ENCODE results near the gene JMJD7. TPM values are rescaled to one million over a fixed set of nuclear protein-coding genes. Genes with fewer than 3 reads are reported as not detected.

The JMJD7 gene
- total and polyA plus RNA-seq, 9 of the 15 experiments (the other 6 are each of a cell fraction or from before 2014, with no cell fraction given) = 1.2 to 13.9 (median 6.1) TPM

- Histone ChIP-seq H3K9me1 (ENCODE audit: control insufficient read depth, insufficient read depth, low read length) (no peaks in the 10 kb centered on the region), H3K27me3 (ENCODE audit: control insufficient read depth in 2 of 2, insufficient read depth in 2 of 2, low read length in 2 of 2) (peaks cover 54 to 97% of the 10 kb centered on the region in 2 experiments; a peak in 4 of 5 replicates), H3K27ac (ENCODE audit: extremely low read depth, low read depth, low read length) (no peak overlapping the region), H3K9ac (ENCODE audit: insufficient read depth in 1 of 2, low read depth in 2 of 2, low read length in 2 of 2) (0 out of 4 replicates have a peak overlapping the region, but pooled peaks of 1 of the 2 experiments have one; percentile 9), H3K36me3 (ENCODE audit: control insufficient read depth, insufficient read depth, low read length) (no peaks in the 10 kb centered on the region), H3K4me3 (no peak overlapping the region), H4K20me1 (replicated peaks; ENCODE audit: control insufficient read depth, insufficient read depth, low read length) (peaks cover 20% of the 10 kb centered on the region), H3K4me2 (ENCODE audit: insufficient read depth, low read length) (no peak overlapping the region), H3K4me1 (replicated peaks in 1 of 2; ENCODE audit: control insufficient read depth in 2 of 2, insufficient read depth in 2 of 2, low read length in 2 of 2) (peaks cover 0 to 24% of the 10 kb centered on the region in 2 experiments; a peak in 1 of 5 replicates), H3K9me3 (replicated peaks; ENCODE audit: control insufficient read depth, insufficient read depth, low read depth, low read length) (no peaks in the 10 kb centered on the region), H2AFZ (ENCODE audit: low read depth, low read length) (no peak overlapping the region), H3K79me2 (ENCODE audit: control insufficient read depth, insufficient read depth, low read length) (no peaks in the 10 kb centered on the region)
- intact Hi-C loops (cut with micrococcal nuclease) = no loop called here
- BruUV-seq (replicated peaks) = no TSS peak
- in situ Hi-C loops (cut with MboI) = no loop called here
- no peak for ATAC-seq
- CTCF ChIA-PET (ENCODE audit: low intra/inter-chr PET ratio) = no interaction called here
- no peak for DNase-seq (ENCODE audit: extremely low read depth in 1 of 4, low spot score in 3 of 4)
- 26% methylated on average over 9 of the region's 13 CpGs for WGBS (ENCODE audit: insufficient coverage, low coverage, missing lambda C conversion rate)
- FAIRE-seq = no peak
- POLR2A ChIA-PET = interaction anchor here (0.6 to 1.2 kb wide), 3 partner anchors 10 to 701 kb away, joined by 3 to 4 read pairs (median 3); no protein-coding TSS in a partner anchor
- TF ChIP-seq POLR3A (IDR thresholded peaks at IDR 0.05; ENCODE audit: borderline replicate concordance, extremely low read depth, insufficient read depth, insufficient read length) (no peak), MLX (CRISPR knock-in tag; conservative IDR thresholded peaks at IDR 0.05) (no peak), E4F1 (CRISPR knock-in tag; IDR thresholded peaks at IDR 0.05; ENCODE audit: borderline replicate concordance) (no peak), NFIX (CRISPR knock-in tag; IDR thresholded peaks at IDR 0.05; ENCODE audit: low read depth) (no peak), TAL1 (IDR thresholded peaks at IDR 0.05) (no peak), CREB1 (IDR thresholded peaks at IDR 0.05) (no peak), CREB1 (CRISPR knock-in tag; IDR thresholded peaks at IDR 0.05) (no peak), ZBTB49 (CRISPR knock-in tag; IDR thresholded peaks at IDR 0.05; ENCODE audit: borderline replicate concordance) (no peak), SMAD3 (CRISPR knock-in tag; conservative IDR thresholded peaks at IDR 0.05) (no peak), MEIS2 (IDR thresholded peaks at IDR 0.05; ENCODE audit: partially characterized antibody) (no peak), NFIC (IDR thresholded peaks at IDR 0.05) (no peak)
Measured at GRCh38 chr15:41876007-41876406, 48.1 kb downstream of the JMJD7 start.
